Heart left ventricle (tissue), 16 donors: ENCODE data around the gene ARVCF. TPM values are rescaled to one million over a fixed set of nuclear protein-coding genes. Genes with fewer than 3 reads are reported as not detected.

Source experiments
- ATAC-seq, 4 donors: fragments of 200-7000 bp; cut with Tn5 transposase; one replicate each; pipeline ENCODE4 v1.9.1; 2020 to 2022; ENCODE audit warnings: moderate library complexity in 4 of 4, mild to moderate bottlenecking in 3 of 4, moderate number of reproducible peaks in 1 of 4
- DNase-seq, 5 donors: peaks; one replicate each; pipeline ENCODE4 v3.0.0-alpha.2; 2020
- H3K27ac ChIP-seq, 12 donors: fragments of 200-600 bp; sonication (generic) in 4 of 12; one replicate each; pipeline versions ENCODE4 v1.5.0 to v1.8.0; 2016 to 2022; ENCODE audit warnings: mild to moderate bottlenecking in 2 of 12
- H3K27me3 ChIP-seq, 9 donors: fragments of 200-600 bp; sonication (generic) in 2 of 9; one replicate each; pipeline versions ENCODE4 v1.5.1 to v1.8.0; 2016 to 2022; ENCODE audit warnings: mild to moderate bottlenecking in 3 of 9
- H3K36me3 ChIP-seq, 9 donors: fragments of 200-600 bp; sonication (generic) in 2 of 9; one replicate each; pipeline versions ENCODE4 v1.5.0 to v1.8.0; 2018 to 2022; ENCODE audit warnings: mild to moderate bottlenecking in 2 of 9
- H3K4me1 ChIP-seq, 12 donors: fragments of 200-600 bp; sonication (generic) in 4 of 12; one replicate each; pipeline versions ENCODE4 v1.5.0 to v1.8.0; 2016 to 2022; ENCODE audit warnings: mild to moderate bottlenecking in 3 of 12
- H3K4me3 ChIP-seq, 12 donors: fragments of 200-600 bp; sonication (generic) in 4 of 12; one replicate each; pipeline versions ENCODE4 v1.5.0 to v1.8.0; 2017 to 2022; ENCODE audit warnings: mild to moderate bottlenecking in 9 of 12, moderate library complexity in 4 of 12
- H3K9me3 ChIP-seq, 12 donors: fragments of 200-600 bp; sonication (generic) in 4 of 12; one replicate each; pipeline versions ENCODE4 v1.5.0 to v1.8.0; 2016 to 2022; ENCODE audit warnings: mild to moderate bottlenecking in 1 of 12
- POLR2A ChIP-seq, 2 donors: fragments of 450-650 bp; IDR thresholded peaks; one replicate each; pipeline ENCODE4 v1.6.1; 2017; ENCODE audit warnings: antibody characterized with exemption in 2 of 2, mild to moderate bottlenecking in 2 of 2, moderate library complexity in 2 of 2
- WGBS, 4 donors: extraction: QIAGEN DNeasy Blood & Tissue Kit in 2 of 4; methylation state at CpG; one replicate each; pipeline versions ENCODE4 v1.1.5 to v1.1.7; 2013 to 2018; 5-methylcytosine and 5-hydroxymethylcytosine counted together
- intact Hi-C, 10 donors: fragments of 100-400 bp; cut with DNase I; formaldehyde crosslinking; loops; one replicate each; pipeline versions ENCODE4 v1.11.1 to v1.14.2; 2022
- polyA plus RNA-seq, 2 donors: library from polyadenylated mRNA; stranded (reverse); fragments of 200-250 nt; gene quantifications; one replicate each; pipeline ENCODE4 v1.2.3, GENCODE V29; 2013
- total RNA-seq, 9 donors: library from RNA; depleted of rRNA in 2 of 9; stranded (reverse); fragments of >200 nt in 2 of 9; fragmentation: NEBNext Ultra II Directional in 3 of 9; extraction: Animal tissue kit (Norgen Biotek cat#: 25700) in 3 of 9; gene quantifications; one replicate each; pipeline versions ENCODE4 v1.1.0 to v1.2.4, GENCODE V29; 2016 to 2023
- TF ChIP-seq, protein P1 (sequence below), 12 donors: fragments of 200-600 bp; sonication (generic) in 4 of 12; IDR thresholded peaks; one replicate each; pipeline versions ENCODE4 v1.5.0 to v1.8.0; 2018 to 2022; ENCODE audit warnings: antibody characterized with exemption in 12 of 12, mild to moderate bottlenecking in 5 of 12
- donor health status: ischemic (EF 13 %, LVEDD 7.1; RV severe dilation, severe dysfunction).
- donor health status: healthy with polysubstance abuse.
- donor health status: DM: no; HTN: yes; CAD: no.
- donor health status: DM: no; HTN: no; CAD: no.
- donor health status: ischemic (EF 25% LVEDD 6.9; RV normal size, moderate dysfunction).
- donor health status: ischemic (EF 25% LVEDD 5.7; RV mildly dilated, moderate dysfunction).
- donor health status: healthy.
- donor health status: DM: yes; HTN: yes; CAD: no.
- donor health status: ischemic (EF 35%, LVEDD 5.7; RV mildly dilated, moderate dysfunction).
- donor health status: nonischemic (EF 11% LVEDD 7.7; RV severe dilation, severe dysfunction).
- donor health status: DM: yes; HTN: yes; CAD: no.
- donor health status: PGD.
- donor health status: ischemic (EF 29% LVEDD 5.4; RV normal size, mild dysfunction).
- donor health status: nonischemic (EF 23%, LVEDD 6.1; RV moderate dilation, normal function).

Gene ARVCF
- total and polyA plus RNA-seq, 11 donors = 21.2 to 46.6 (median 33.3) TPM

DNA sequence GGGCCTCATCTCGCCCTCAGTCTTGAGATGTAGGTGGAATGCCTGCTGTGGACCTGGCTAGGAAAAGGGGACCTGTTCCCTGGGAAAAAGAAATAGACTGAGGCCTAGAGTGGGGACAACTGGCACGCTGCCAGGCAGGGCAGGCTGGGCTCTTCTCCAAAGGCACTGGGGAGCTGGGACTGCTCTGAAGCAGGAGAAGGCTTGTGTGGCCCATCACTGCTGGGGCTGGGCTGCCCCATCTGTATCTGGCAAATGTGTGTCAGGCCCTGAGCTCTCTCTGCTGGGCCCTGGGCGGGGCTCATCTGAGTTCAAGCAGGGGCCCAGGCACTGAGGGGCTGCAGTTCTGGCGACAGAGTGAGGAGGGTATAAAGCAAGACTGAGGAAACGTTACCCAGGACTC, 32.9 kb downstream of the ARVCF start:
- peak in 3 of 4 donors; percentile 14 to 67 (median 47) for ATAC-seq

DNA sequence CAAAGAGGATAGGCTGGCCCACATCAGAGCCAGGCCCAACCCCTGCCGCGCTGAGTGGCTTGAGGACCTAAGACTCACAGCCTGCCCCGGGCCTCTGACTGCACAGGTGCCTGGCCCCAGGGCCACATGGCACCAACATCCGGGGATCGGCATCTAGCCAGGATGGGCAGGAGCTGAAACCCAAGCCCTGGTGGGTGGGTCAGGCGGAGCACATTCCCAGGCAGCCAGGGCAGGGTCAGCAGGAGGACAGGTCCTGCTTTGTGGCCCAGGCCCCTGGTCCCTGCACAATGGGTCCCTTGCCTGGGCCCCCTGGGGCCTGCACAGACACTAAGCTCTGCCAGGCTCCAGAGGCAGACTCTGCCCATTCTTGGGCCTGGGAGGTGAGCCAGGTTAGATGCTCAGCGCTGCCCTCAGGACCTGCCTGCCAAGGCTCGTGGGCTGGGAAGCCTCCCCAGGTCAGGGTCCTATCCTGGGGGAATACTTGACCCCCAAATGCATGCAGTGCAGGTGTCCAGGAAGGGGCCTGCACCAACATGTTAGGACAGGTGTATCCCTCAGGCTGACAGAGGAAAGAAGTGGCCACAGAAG, 33.5 kb downstream of the ARVCF start:
- no peak overlapping the region for H3K4me3 ChIP-seq
- peaks cover 4 to 60% (median 39%) of the 10 kb centered on the region in 12 donors for H3K4me1 ChIP-seq
- H3K27ac ChIP-seq = peak overlapping the region; percentile 64 to 98 (median 88)
- no peak for TF ChIP-seq POLR2A (IDR thresholded peaks at IDR 0.05)
- TF ChIP-seq, protein P1, sequence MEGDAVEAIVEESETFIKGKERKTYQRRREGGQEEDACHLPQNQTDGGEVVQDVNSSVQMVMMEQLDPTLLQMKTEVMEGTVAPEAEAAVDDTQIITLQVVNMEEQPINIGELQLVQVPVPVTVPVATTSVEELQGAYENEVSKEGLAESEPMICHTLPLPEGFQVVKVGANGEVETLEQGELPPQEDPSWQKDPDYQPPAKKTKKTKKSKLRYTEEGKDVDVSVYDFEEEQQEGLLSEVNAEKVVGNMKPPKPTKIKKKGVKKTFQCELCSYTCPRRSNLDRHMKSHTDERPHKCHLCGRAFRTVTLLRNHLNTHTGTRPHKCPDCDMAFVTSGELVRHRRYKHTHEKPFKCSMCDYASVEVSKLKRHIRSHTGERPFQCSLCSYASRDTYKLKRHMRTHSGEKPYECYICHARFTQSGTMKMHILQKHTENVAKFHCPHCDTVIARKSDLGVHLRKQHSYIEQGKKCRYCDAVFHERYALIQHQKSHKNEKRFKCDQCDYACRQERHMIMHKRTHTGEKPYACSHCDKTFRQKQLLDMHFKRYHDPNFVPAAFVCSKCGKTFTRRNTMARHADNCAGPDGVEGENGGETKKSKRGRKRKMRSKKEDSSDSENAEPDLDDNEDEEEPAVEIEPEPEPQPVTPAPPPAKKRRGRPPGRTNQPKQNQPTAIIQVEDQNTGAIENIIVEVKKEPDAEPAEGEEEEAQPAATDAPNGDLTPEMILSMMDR (IDR thresholded peaks at IDR 0.05) = no peak
- no peaks in the 10 kb centered on the region for H3K27me3 ChIP-seq
- no peaks in the 10 kb centered on the region for H3K9me3 ChIP-seq
- ATAC-seq (peak; percentile 3 to 51 (median 16)), DNase-seq (peak in 2 of 5 donors; percentile 68 to 70)
- 66 to 70% (median 69%) methylated on average over 2 to 8 of the region's 8 CpGs for WGBS, 4 donors
- intact Hi-C loops = no loop called here
- H3K36me3 ChIP-seq = peaks cover 0 to 38% (median 30%) of the 10 kb centered on the region in 9 donors

More for the DNA sequence above, 32.9 kb downstream of the ARVCF start:
- peaks cover 0 to 31% (median 26%) of the 10 kb centered on the region in 9 donors for H3K36me3 ChIP-seq
- peak in 3 of 5 donors; percentile 55 to 67 (median 62) for DNase-seq
- intact Hi-C loops = loop anchor here in 1 of 10 donors (2.0 kb wide), 1 partner anchor 17 kb away; no protein-coding TSS in a partner anchor
- 60 to 71% (median 66%) methylated on average over 4 to 5 of the region's 5 CpGs for WGBS, 4 donors
- H3K27ac ChIP-seq = peak overlapping the region; percentile 64 to 98 (median 88)
- H3K4me3 ChIP-seq = no peak overlapping the region
- H3K9me3 ChIP-seq = no peaks in the 10 kb centered on the region
- no peaks in the 10 kb centered on the region for H3K27me3 ChIP-seq
- peaks cover 4 to 65% (median 41%) of the 10 kb centered on the region in 12 donors for H3K4me1 ChIP-seq
- TF ChIP-seq, protein P1 (IDR thresholded peaks at IDR 0.05) = no peak
- TF ChIP-seq POLR2A (IDR thresholded peaks at IDR 0.05) = no peak

DNA sequence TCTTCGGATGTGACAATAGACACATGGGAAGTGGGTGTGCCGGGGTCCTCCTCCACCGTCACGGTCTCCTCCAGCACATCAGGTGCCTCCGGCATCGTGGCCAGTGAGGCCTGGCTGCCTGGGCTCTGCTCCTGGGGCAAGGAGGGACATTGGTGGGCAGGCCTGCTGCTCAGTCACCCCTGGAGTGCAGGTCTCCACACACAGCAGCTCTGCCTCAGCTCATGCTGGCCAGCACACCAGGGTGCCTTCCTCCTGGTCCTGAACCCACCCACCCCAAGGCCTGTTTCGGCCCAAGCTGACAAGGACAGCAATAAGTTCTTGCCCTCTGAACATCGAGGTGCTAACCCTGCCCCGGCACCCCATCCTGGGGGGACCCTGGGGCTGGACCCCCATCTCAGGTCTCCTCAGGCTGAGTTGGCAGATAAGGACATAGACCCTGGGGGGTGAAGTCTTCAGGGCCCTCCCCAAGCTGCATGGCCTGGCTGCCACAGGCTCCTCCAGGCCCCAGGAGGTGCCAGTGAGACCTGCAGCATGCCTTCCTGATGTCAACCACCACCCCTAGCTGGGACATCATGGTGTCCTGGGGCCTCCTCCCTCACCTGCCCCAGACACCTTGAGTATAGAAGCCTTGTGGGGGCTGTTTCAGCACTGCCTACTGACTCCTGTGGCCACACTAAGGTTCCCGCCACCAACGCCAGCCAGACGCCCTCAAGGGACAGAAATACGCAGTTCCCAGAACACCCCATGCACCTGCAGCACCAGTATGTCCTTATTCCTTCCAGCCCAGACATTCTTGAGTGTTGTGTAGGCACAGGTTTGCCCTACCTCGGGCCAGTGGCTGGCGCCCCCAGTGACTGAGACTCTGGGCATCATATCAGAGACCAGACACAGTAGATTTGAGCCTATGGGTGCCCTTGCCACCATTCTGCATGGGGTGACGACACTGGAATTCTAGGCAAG, 34.4 kb downstream of the ARVCF start:
- peak in 2 of 5 donors; percentile 19 to 58 for DNase-seq
- no peak overlapping the region for H3K4me3 ChIP-seq
- ATAC-seq = no peak
- TF ChIP-seq, protein P1 (IDR thresholded peaks at IDR 0.05) = no peak
- no peak for TF ChIP-seq POLR2A (IDR thresholded peaks at IDR 0.05)
- intact Hi-C loops = no loop called here
- H3K4me1 ChIP-seq = peaks cover 4 to 52% (median 35%) of the 10 kb centered on the region in 12 donors
- WGBS, 4 donors = 93 to 97% (median 94%) methylated on average over 7 to 16 of the region's 16 CpGs
- H3K27ac ChIP-seq = peak overlapping the region in 11 of 12 donors; percentile 65 to 98 (median 92)
- no peaks in the 10 kb centered on the region for H3K27me3 ChIP-seq
- H3K36me3 ChIP-seq = peaks cover 0 to 46% (median 39%) of the 10 kb centered on the region in 9 donors
- H3K9me3 ChIP-seq = no peaks in the 10 kb centered on the region
